Nephron progenitor cell (in vitro differentiated cells): ENCODE results near the gene KPNA6.
"Not testable (repeated sequence)": the region's sequence is repeated elsewhere in the genome, so short reads cannot be mapped to it uniquely, and the experiment has no call there.

ENCODE experiments used
- DNase-seq: peaks from one replicate; pipeline ENCODE4 v3.0.0; 2021
- H3K27ac Mint-ChIP-seq: 2 replicates; pipeline ENCODE4 v1.8.0; 2021; ENCODE audit warnings: mild to moderate bottlenecking, moderate library complexity, mixed read lengths
- H3K27me3 Mint-ChIP-seq: 2 replicates; pipeline ENCODE4 v1.8.0; 2021; ENCODE audit warnings: mild to moderate bottlenecking, low read depth, mixed read lengths; ENCODE audit not compliant: poor library complexity
- H3K36me3 Mint-ChIP-seq: 2 replicates; pipeline ENCODE4 v1.8.0; 2021; ENCODE audit warnings: low read depth, mixed read lengths
- H3K4me1 Mint-ChIP-seq: 2 replicates; pipeline ENCODE4 v1.8.0; 2021; ENCODE audit warnings: mixed read lengths
- H3K4me3 Mint-ChIP-seq: 2 replicates; pipeline ENCODE4 v1.8.0; 2021; ENCODE audit warnings: mild to moderate bottlenecking, moderate library complexity, mixed read lengths
- H3K9me3 Mint-ChIP-seq: 2 replicates; pipeline ENCODE4 v1.8.0; 2021; ENCODE audit warnings: mild to moderate bottlenecking, moderate library complexity, mixed read lengths
- CTCF ChIP-seq: fragments of 200-600 bp; sonication (generic); IDR thresholded peaks from 2 replicates; pipeline ENCODE4 v1.5.0; 2021; ENCODE audit warnings: antibody characterized with exemption

KPNA6 gene

DNA sequence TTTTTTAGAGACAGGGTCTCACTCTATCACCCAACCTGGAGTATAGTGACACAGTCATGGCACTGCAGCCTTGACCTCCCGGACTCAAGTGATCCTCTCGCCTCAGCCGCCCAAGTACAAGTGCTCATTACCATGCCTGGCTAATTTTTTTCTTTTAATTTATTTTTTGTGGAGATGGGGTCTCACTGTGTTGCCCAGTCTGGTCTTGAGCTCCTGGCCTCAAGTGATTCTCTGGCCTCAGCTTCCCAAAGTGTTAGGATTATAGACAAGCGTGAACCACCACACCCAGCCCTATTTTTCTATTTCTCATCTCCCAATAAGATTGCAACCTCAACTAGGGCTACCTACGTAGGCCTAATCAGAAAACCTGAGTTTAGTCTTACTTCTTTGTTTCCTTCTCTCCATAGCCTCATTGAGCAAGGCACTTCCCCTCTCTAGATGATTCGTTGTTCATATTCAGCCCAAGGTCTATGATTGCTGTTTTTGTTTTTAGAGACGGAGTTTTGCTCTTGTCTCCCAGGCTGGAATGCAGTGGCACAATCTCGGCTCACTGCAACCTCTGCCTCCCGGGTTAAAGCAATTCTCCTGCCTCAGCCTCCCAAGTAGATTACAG, 1.1 kb upstream of the KPNA6 start:
- Mint-ChIP-seq H3K27me3 (peaks cover 3% of the 10 kb centered on the region), H3K27ac (no peak overlapping the region)

GRCh38 chr1:32111040-32111623, 3.3 kb downstream of the KPNA6 start:
- DNase-seq, result no peak
- no peak for TF ChIP-seq CTCF
- no peaks in the 10 kb centered on the region for H3K9me3 Mint-ChIP-seq
- no peak overlapping the region for H3K4me3 Mint-ChIP-seq
- peaks cover 35% of the 10 kb centered on the region for H3K4me1 Mint-ChIP-seq
- no peak overlapping the region for H3K27ac Mint-ChIP-seq
- H3K36me3 Mint-ChIP-seq, result peaks cover 30% of the 10 kb centered on the region
- H3K27me3 Mint-ChIP-seq, result peaks cover 3% of the 10 kb centered on the region

More for the DNA sequence above, 1.1 kb upstream of the KPNA6 start:
- H3K4me1 Mint-ChIP-seq, result peaks cover 34% of the 10 kb centered on the region
- peaks cover 23% of the 10 kb centered on the region for H3K36me3 Mint-ChIP-seq
- no peak for DNase-seq
- H3K9me3 Mint-ChIP-seq, result no peaks in the 10 kb centered on the region
- peak overlapping the region; percentile 53 for H3K4me3 Mint-ChIP-seq
- TF ChIP-seq CTCF, result no peak

- Mint-ChIP-seq H3K27ac (peak overlapping the region; percentile 12), H3K4me3 (no peak overlapping the region), H3K4me1 (peaks cover 37% of the 10 kb centered on the region), H3K9me3 (no peaks in the 10 kb centered on the region), H3K36me3 (peaks cover 32% of the 10 kb centered on the region), H3K27me3 (peaks cover 3% of the 10 kb centered on the region)
- no peak for TF ChIP-seq CTCF
- DNase-seq, result no peak
Observed at GRCh38 chr1:32111789-32112188, 3.9 kb downstream of the KPNA6 start.

GRCh38 chr1:32112806-32113375, 5.0 kb downstream of the KPNA6 start:
- DNase-seq, result no peak
- H3K4me3 Mint-ChIP-seq, result no peak overlapping the region
- H3K27ac Mint-ChIP-seq, result no peak overlapping the region
- H3K9me3 Mint-ChIP-seq, result no peaks in the 10 kb centered on the region
- no peak for TF ChIP-seq CTCF
- no peaks in the 10 kb centered on the region for H3K27me3 Mint-ChIP-seq
- peaks cover 32% of the 10 kb centered on the region for H3K4me1 Mint-ChIP-seq
- peaks cover 34% of the 10 kb centered on the region for H3K36me3 Mint-ChIP-seq

GRCh38 chr1:32113436-32113835, 5.6 kb downstream of the KPNA6 start:
- H3K27me3 Mint-ChIP-seq, H3K9me3 Mint-ChIP-seq, H3K4me3 Mint-ChIP-seq, DNase-seq, H3K27ac Mint-ChIP-seq: not testable (repeated sequence)
- peaks cover 39% of the 10 kb centered on the region for H3K36me3 Mint-ChIP-seq
- peaks cover 28% of the 10 kb centered on the region for H3K4me1 Mint-ChIP-seq

GRCh38 chr1:32114420-32114819, 6.6 kb downstream of the KPNA6 start:
- no peaks in the 10 kb centered on the region for H3K27me3 Mint-ChIP-seq
- peaks cover 18% of the 10 kb centered on the region for H3K4me1 Mint-ChIP-seq
- H3K4me3 Mint-ChIP-seq, result no peak overlapping the region
- no peak for TF ChIP-seq CTCF
- H3K27ac Mint-ChIP-seq, result no peak overlapping the region
- peaks cover 39% of the 10 kb centered on the region for H3K36me3 Mint-ChIP-seq
- H3K9me3 Mint-ChIP-seq, result no peaks in the 10 kb centered on the region
- no peak for DNase-seq
